ENCODE data around the gene IFTAP.

IFTAP gene

DNA sequence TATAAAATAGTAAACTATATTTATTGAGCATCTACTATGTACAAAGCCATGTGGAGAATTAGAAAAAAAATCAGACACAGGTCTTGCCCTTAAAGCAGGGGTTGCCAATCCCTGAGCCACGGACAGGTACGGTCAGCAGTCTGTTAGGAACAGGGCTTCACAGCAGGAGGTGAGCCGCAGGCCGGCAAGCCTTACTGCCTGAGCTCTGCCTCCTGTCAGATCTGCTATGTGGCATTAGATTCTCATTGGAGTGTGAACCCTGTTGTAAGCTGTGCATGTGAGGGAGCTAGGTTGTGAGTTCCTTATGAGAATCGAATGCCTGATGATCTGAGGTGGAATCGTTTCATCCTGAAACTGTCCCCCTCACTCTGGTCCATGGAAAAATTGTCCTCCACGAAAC is 5.9 kb downstream of the IFTAP start:
- no peak for DNase-seq

DNA sequence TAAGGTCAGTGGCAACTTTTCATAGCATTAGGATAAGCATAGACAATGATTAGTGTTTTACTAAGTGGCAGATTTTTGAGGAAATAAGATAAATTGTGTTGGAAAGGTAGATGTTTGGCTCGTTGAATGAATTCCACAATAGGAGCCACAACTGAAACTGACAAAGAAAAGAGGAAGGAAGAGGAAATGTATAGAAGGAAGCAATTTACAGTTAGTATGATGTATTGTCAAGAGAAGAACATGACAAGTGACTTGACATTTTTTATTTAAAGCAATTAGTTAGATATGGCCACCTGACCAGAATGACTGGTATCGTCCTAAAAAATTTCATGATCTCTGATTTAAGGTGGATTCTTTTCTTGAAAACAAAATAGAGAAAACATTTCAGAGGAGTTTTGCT is 6.9 kb downstream of the IFTAP start:
- no peak for DNase-seq

DNA sequence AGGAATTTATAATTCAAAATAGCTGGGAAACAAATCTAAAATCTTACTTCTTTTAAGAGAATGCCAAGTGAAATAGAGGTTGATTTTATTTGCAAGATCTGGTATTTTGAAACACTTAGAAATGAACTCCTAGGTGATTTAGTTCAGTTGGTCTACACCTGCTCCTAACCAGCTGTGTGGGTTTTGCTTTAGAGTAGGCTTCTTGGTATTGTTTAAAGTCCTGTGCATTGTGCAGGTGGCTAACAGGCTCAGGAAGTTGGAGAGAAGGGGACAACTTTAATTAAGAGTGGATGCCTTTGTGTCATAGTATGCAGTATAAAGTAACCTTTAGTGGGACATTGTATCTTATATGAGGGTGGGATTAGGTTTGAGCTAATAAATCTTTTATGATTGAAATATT is 7.8 kb downstream of the IFTAP start:
- no peak for DNase-seq

DNA sequence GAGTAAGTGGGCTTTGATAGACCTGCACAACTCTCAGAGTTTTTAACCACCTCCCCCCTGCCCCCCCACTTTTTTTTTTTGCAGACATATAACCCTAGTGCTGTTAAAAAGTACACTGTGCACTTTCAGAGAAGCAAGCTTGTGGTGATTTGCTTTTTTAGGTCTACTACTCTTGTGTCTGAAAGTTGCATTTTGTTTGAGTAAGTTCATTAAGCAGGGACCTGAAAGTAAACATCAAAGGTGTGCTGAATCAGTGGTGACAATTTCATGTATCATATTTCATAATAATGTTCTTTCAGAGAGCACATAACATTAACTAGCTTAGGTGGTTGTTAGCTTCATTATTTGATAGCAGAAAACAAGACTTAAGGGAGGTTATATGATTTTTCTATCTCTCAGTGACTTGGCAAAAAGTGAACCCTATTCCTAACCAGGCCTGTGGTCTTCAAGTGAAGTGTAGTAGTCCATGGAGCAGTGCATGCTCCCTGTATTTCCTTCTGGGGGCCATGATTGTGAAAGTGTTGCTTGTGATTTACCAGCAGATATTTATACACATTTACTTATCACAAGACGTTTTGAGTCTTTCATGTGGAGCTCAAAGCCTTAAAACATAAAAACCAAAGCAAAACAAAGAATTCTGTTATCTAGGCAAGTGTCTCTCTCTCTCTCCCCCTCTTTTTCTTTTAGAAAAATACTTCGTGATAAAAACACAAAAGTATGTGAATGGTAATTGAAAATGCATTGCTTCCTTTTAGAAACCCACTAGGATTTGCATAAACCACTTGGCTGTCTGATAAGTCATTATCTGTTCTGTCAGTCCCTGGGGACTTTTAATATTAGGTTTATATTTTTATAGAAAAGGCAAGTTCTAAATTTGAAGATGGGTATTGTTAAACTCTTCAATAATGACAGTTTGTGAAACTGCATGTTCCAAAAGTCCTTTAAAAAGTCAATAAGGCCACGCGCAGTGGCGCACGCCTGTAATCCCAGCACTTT is 11.2 kb downstream of the IFTAP start:
- no peak for DNase-seq

DNA sequence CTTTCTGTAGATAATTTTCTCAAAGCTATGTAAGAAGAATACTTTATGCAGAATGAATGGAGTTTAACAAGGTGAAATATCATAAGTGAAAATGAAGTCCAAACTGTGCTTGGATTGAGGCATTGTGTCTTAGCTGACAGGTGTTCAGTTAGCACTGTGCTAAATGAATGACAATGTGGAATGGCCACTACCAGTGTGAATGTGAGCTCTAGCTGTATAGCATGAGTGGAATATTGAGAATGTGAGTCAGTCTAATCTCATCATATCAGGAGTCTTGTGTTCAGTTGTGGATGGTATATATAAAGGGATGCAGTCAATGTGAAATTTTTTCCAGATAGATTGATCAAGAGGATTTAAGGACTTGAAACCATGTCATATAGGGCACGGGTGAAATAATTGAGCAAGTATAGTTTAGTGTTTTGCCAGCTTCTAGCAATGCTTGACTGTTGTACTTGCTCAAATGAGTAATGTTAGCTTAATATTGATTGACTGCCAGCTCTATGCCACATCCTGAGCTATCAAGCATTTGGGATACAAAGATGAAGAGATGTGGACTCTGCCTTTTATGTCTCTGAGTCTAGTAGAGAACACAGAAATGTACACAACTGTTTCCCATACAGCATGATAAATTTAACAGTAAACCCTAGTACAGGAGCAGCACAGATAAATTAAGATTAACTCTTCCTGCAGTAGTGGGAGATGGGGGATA is 14.3 kb downstream of the IFTAP start:
- no peak for DNase-seq

DNA sequence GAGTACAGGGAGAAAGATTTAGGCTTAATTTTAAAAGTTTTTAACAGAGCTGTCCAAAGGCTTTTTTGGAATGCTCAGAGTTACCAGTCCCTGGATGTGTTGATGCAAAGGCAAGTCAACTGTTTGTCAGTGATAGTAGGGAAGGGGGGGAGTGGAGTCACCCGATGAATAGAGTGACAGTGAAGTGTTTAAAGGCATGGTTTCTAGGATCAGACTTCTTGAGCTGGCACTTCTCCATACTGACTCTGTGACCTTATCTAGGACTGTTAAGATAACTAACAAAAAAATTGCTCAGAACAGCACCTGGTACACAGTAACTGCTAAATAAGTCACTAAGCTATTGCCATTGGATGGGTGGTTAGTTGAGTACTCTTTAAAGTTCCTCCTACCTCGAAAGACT is 15.1 kb downstream of the IFTAP start:
- no peak for DNase-seq

DNA sequence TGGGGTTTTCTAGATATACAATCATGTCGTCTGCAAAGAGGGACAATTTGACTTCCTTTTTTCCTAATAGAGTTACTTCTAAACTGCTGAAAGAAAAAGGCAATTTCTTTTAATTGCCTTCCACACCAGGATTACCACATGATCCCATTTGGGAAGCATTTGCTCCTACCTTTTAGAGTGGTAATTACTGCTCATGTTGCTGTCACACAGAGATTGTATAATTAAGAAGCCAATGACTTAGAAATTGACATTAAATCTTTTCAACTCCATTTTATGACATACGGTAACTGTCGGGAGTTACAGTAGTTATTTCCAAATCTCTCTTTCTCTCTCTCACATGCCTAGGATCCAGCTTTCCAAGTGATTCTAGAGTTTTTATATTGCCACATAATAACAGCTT is 21.5 kb downstream of the IFTAP start:
- no peak for DNase-seq

DNA sequence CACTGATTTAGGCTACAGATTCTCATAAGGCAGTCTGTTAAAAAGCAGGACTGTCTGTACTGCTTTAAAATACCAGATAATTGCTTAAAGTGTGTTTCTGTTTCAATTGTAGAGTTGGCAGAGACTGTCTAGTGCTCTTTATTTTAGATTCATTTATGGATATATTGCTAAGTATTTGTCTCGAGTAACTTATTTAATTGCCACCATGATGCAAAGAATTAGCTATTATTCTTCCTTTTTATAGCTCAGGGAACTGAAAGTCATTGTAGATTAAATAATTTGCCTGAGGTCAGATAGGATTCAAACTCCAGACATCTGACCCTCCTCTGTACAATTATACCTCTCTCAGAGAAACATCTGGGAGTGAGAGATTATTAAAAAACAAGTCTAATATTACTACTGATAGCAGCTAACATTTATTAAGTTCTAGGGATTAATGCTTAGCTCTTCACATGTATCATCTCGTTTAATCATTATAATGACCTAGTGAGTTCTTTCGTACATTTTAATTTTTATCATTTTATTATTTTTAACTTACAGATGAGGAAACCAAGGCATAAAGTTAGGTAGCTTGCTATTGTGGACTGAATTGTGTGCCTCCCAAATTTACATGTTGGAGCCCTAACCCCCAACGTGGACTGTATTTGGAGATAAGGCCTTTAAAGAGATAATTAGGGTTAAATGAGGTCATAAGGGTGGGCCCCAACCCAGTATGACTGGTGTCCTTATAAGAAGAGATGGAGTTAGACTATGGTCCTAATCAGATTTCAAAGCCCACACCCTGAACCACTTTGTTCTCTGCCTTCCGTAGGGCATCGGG is 23.5 kb downstream of the IFTAP start:
- no peak for DNase-seq

DNA sequence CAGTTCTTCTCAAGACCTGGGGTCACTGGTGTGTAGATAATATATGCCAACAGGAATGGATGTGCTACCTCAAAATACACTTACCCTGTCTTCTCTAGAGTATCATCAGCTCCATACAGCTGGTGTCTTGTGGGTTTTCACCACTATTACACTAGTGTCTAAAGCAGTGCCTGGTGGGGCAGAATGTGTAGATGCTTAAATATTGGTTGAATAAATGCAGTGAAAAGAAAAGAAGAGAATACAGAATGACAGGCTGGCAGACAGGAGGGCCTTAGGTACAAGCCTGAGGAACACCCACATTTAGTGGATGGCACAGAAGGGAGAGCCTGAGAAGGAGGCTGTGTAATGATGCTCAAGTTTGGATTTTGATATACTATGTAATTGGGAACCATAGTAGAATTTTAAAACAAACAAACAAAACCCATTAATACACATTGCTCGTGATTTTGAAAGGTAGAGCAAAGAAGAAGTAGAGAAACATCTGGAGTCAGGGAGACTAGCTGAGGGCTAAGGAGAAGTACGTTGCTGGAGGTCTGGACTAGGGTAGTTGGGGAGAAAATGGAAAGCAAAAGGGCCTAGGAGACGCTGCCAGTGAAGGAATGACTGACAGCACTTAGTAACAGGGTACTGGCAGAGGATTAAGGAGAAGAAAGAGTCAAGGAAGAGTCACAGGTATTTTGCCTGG is 24.2 kb downstream of the IFTAP start:
- no peak for DNase-seq

DNA sequence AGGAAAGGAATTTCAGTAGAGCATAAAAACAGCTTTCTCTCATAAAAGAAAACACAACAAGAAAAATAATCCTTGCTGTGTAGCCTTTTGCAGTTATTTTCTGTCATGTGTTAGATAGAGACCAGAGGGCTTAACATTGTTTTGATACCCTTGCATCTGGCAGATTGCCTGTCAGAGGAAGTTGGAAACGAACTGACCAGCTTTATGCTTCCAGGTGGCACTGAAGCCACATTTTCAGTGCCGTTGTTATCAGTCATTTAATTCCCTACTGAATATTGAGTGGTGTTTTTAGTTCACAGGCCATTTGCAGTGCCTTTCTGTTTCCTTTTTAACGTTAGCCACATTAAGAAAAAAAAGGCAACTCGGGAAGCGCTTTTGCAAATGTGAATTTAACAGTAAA is 25.2 kb downstream of the IFTAP start:
- no peak for DNase-seq

DNA sequence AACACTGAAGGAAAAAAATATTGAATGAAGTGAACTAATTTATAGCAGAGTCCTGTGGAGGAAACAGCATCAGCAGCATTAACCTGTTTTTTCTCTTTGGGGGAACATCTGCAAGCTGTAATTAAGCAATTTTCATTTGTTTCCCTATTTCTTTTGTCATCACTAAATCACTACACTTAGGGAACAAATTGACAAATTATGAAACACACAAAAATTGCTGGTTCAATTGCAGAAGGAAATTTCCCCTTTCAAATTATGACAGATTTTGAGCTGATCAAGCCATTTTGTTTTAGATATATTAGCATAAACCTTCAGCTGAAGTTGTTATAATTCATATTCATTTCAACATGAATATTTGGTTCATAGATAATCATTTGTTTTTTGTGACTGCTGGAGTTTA is 25.9 kb downstream of the IFTAP start:
- DNase-seq: no peak

DNA sequence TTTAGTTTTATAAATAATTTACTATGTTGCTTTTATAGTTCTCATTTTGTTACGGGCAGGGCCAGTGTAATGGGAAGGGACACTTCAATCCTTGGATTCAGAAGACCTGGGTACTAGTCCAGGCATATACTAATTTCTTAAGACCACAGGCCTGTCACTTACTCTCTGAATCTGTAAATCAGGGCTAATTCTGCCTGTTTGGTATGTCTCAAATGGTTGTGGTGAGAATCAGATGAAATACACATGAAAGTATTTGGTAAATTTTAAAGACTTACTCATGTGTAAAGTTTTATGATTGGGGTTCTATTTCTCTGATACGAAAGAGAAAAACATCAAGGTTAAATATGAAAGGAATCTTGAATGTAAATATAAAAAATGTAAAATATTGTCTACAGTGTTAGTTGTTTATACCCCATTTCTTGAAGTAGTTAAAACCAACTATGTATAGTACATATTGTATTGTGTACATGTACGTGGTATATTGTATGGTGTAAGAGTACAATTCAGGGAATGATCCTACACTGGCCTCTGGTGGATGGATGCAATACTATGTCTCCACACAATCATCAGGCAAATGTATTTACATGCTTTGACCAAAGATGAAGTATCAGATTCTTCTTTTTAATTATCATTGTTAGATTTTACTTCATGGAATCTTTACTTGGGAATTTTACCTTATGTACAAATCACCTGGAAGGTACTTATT is 28.3 kb downstream of the IFTAP start:
- peak in 1 of 5 experiments; percentile 24 for DNase-seq

DNA sequence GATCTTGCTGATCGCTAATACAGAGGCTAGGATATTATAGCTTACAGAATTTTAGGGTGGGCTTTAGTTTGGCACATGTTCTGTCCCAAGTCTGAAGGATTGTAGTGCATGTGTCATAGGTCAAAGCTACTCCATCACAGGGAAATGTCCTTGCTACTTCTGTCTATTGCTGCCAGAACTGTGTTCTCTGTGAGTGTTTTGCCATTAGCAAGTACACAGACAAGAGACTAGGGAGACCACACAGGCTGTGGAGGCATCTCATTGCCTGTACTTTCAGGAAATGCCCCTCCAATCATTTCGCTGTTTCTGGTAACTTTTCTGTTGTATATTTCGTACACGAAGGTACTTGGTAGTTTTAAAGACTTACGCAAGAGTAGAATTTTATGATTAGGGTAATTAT is 29.2 kb downstream of the IFTAP start:
- DNase-seq: no peak

DNA sequence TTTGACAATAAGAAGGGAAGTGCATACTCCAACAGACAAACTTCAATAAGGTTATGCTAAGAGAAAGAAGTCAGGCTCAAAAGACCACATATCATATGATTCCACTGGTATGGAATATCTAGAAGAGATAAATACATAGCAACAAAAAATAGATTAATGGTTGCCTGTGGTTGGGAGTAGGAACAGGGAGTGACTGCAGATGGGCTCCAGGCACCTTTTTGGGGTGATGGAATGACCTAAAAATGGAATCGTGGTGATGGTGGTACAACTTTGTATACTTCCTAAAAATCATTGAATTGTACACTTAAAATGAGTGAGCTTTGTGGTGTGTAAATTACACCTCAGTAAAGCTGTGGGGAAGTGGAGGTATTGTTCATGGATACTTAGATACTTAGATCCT is 32.7 kb downstream of the IFTAP start:
- DNase-seq: no peak

DNA sequence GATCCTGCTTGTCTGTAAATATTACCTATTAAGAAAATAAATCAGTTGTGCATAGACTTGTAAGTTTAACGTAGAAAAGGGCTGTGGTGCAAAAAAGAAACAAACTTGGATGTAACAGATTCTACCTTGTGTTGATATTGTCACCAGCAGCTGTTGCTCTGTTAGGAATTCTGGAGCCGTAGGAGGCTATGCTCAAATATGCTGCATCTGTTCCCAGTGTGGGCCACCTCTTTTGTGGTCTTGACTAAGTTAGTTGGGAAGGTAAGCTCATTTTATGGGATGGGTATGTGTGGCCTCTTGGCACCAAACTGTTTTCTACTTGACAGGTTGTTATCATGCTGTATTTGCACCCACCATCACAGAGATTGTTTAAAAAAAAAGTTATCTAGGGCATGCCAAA is 33.2 kb downstream of the IFTAP start:
- no peak for DNase-seq

DNA sequence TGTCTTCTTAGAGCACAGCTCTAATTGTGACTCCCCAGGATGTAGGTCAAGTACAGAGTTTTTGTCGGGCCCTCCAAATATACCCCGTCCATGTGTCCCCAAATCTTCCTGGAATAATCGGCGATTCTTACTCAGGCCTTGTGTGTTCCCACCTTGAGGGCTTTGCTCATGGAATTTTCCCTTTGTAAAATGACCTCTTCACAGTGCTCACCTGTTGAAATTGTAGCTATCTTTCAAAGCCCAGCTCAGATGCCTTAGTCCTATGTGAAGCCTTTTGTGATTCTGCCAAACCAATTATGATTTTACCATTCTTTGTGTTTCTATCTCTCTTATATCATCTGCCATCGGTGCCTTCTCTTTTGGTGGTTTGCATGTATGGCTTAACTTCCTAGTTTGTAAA is 33.8 kb downstream of the IFTAP start:
- no peak for DNase-seq

DNA sequence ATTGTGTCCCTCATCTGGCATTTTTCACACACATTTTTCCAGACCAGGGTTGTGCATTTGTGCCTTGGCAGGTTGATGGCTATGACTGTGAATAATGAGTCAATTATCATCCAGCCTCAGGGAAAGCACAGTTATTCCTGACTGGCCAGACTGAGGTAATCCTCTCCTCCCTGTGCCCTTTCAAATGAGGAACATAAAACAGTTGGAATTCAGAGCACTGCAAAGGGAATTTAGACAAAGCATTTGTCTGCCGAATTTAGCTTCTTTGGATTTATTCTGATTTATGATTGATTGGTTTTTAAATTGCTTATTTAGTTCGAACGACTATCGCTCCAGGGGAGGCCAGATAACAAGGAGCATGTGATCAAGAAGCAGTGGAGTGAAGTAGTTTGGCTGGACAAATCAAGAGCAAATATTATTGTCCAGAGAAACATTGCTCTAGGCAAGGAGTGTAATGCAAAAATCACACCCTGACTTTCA is 34.5 kb downstream of the IFTAP start:
- DNase-seq: no peak

DNA sequence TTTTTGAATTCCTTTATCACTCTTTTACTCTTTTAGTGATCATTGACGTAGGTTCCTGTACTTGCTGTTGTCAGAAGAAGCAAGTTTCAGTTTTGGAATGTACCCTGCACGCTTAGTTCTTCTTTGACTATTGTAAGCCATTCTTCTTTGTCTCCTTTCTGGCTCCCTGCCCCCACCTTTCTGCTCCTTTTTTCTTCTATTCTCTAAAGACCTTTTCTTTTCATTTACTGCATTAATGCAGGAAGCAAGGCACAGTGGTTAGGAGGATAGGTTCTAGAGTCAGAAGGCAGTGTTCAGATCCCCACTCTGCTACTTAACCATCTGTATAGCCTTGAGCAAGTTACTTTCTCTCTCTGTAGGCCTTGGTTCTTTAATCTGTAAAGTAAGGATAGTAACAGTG is 37.5 kb downstream of the IFTAP start:
- DNase-seq: peak in 1 of 5 experiments; percentile 71

DNA sequence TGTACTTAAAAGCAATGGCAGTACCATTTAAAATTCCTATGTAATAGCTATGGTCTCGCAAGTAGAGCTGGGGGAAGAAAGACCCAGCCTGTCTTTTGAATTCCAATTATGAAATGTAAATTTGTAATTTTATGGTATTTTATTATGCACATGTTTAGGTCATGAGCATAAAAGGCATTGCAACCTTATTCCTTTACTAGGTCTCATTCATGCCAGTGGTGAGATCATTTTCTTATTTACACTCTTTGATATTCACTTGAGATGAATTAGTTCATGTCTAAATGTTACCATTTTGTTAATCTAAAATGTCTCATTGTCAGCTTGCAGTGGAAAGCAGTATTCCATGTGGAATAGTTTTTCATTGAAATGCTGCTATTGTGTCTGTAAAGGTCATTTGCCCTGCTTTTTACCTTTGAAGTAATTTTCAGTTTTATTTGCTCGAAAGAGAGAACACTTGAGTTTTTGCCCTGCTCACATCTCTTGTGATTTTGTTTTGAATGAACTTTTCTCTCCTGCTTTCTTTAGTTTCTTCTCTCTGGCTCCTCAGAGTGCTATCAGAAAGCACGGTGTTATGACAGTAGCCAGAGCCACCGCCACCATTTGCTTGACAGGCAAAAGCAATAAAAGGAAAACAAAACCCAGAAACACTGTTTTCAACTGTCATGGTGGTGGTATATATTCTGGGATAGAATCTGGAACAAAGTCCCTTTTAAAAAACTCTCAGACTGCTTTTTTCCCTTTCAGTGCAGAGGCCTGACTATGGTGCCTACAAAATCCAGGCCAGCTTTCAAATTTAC is 41.0 kb downstream of the IFTAP start:
- no peak for DNase-seq

DNA sequence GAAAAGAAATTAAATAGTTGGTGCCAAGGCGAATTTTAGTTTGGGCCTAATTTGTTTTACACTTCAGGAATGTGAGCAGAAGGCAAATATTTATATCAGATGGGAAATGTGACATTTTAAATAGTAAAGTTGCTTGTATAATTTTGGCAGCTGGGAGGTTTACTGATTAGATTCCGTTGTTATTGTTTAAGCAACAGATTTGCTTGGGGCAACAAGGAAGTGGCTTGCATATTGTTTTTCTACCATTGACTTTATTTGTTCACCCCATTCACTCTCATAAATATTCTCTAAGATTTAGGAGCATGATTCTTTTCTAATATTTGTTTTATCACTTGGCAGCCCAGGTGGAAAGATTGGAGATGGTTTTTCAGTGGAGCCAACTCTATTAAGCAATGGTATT is 44.3 kb downstream of the IFTAP start:
- no peak for DNase-seq
